HepG2 (cell line): ENCODE measurements around the gene ALDH7A1. TPM values are rescaled to one million over a fixed set of nuclear protein-coding genes. Genes with fewer than 3 reads are reported as not detected.
A peak's percentile ranks its signal among the peaks of the same experiment; 100 is the strongest.

Source experiments
- CC2D1A ChIP-seq: sonication (generic); formaldehyde crosslinking; IDR thresholded peaks from 2 replicates; pipeline ENCODE4 v1.8.1; 2023; ENCODE audit warnings: mild to moderate bottlenecking, missing genetic modification reagents
- JUN ChIP-seq: sonication (generic); formaldehyde crosslinking; IDR thresholded peaks from 2 replicates; pipeline ENCODE4 v1.4.0; 2020; ENCODE audit warnings: mild to moderate bottlenecking, missing genetic modification reagents
- PRMT3 ChIP-seq: sonication (generic); formaldehyde crosslinking; IDR thresholded peaks from 2 replicates; pipeline ENCODE4 v1.8.1; 2022; ENCODE audit warnings: low read depth, mild to moderate bottlenecking, moderate library complexity, missing genetic modification reagents, borderline replicate concordance
- SATB2 ChIP-seq: sonication (generic); formaldehyde crosslinking; IDR thresholded peaks from 2 replicates; pipeline ENCODE4 v1.5.0; 2020; ENCODE audit warnings: missing genetic modification reagents
- YY1 ChIP-seq: IDR thresholded peaks from 2 replicates; pipeline ENCODE4 v1.6.1; 2011; ENCODE audit warnings: low read length, low read depth, moderate library complexity, mild to moderate bottlenecking; ENCODE audit not compliant: insufficient read depth, insufficient replicate concordance
- ZNF451 ChIP-seq: sonication (generic); formaldehyde crosslinking; IDR thresholded peaks from 2 replicates; pipeline ENCODE4 v1.5.0; 2020; ENCODE audit warnings: mild to moderate bottlenecking, missing genetic modification reagents
- ZNF530 ChIP-seq: sonication (generic); formaldehyde crosslinking; IDR thresholded peaks from 2 replicates; pipeline ENCODE4 v1.5.0; 2020; ENCODE audit warnings: low read depth, mild to moderate bottlenecking, missing genetic modification reagents
- polyA plus RNA-seq, 8 experiments: library from polyadenylated mRNA; depleted of rRNA in 3 of 8; stranded (reverse) in 7 of 8; unstranded in 1 of 8; fragments of >200 nt; fragmentation: Illumina TruSeq in 4 of 8; extraction: Trizol in 4 of 8; gene quantifications; 2 replicates each; pipeline versions ENCODE4 v1.2.1 to v1.2.3, GENCODE V29; 2011 to 2016; ENCODE audit warnings: low read depth in 4 of 8, missing spikeins in 1 of 8, mixed read lengths in 1 of 8; ENCODE audit not compliant: insufficient read depth in 1 of 8
- total RNA-seq, 5 experiments: library from RNA; depleted of rRNA; stranded (reverse); fragments of >200 nt; fragmentation: Illumina TruSeq; extraction: Trizol; gene quantifications; 2 replicates each; pipeline ENCODE4 v1.2.3, GENCODE V29; 2016; ENCODE audit warnings: low read depth in 1 of 5
- TF ChIP-seq, protein P1 (sequence below): sonication (generic); formaldehyde crosslinking; IDR thresholded peaks from 2 replicates; pipeline ENCODE4 v1.4.0; 2020; ENCODE audit warnings: missing genetic modification reagents; ENCODE audit errors: not compliant biosample characterization
- TF ChIP-seq, protein P2 (sequence below): sonication (generic); formaldehyde crosslinking; IDR thresholded peaks from 2 replicates; pipeline ENCODE4 v1.9.0; 2021; ENCODE audit warnings: missing genetic modification reagents, borderline replicate concordance
- TF ChIP-seq, protein P3 (sequence below): sonication (generic); formaldehyde crosslinking; IDR thresholded peaks from 2 replicates; pipeline ENCODE4 v1.8.0; 2022; ENCODE audit warnings: mild to moderate bottlenecking, missing genetic modification reagents, borderline replicate concordance
- TF ChIP-seq, protein P4 (sequence below), 2 experiments: fragments of 450-650 bp in 1 of 2; sonication (generic) in 1 of 2; formaldehyde crosslinking; IDR thresholded peaks; 2 replicates each; pipeline versions ENCODE4 v1.5.0 to v1.8.0; 2020 to 2022; ENCODE audit warnings: mild to moderate bottlenecking in 1 of 2, missing genetic modification reagents in 1 of 2
- TF ChIP-seq, protein P5 (sequence below): sonication (generic); formaldehyde crosslinking; IDR thresholded peaks from 2 replicates; pipeline ENCODE4 v1.4.0; 2020; ENCODE audit warnings: missing genetic modification reagents
- TF ChIP-seq, protein P6 (sequence below), 2 experiments: sonication (generic) in 1 of 2; formaldehyde crosslinking in 1 of 2; IDR thresholded peaks; 2 replicates each; pipeline versions ENCODE4 v1.4.0 to v1.6.1; 2016 to 2020; ENCODE audit warnings: borderline replicate concordance in 1 of 2, low read depth in 1 of 2, mild to moderate bottlenecking in 1 of 2, missing genetic modification reagents in 1 of 2

ALDH7A1 gene
- total and polyA plus RNA-seq, 2 of the 13 experiments (the other 11 are each of a cell fraction or from before 2014, with no cell fraction given), result 69.0 to 100 TPM

DNA sequence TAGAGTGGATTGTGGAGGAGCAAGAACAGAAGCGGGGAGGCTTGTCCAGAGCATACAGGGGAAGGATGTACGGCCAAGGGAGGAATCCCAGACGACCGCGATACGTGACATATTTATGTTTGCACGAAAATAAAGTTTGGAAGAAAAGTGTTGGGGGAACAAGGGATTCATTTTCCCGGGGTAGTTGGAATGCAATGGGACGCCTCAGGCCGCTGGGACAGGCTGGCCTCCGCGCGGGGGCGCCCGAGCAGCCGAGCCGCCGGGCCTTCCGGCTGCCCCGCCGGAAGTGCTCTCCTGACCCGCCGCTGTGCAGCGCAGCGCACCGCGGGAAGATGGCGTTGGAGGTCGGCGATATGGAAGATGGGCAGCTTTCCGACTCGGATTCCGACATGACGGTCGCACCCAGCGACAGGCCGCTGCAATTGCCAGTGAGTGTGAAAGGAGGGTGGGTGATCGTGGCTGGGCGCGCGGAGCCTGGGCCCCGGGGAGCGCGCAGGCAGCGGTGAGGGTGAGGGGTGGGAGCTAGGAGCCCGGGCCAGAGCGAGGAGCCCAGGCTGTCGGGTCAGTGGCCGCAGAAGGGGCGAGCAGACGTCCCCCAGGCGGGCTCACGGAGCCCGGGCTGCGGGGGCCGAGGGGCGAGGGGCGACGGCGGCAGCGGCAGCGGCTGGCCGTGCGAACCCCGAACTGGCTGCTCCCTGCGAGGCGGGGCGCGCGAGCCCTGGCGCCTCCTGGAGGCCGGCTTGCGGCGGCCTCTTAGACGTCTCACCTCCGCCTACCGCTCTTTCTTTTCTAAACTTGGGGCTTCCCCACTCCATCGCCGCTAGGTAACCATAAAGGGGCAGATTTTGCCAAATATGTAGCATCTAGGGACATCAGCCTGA is 5.9 kb upstream of the ALDH7A1 start, which contains the start of gene PHAX (continued):
- no peak for TF ChIP-seq SATB2 (CRISPR knock-in tag)
- TF ChIP-seq, protein P1, sequence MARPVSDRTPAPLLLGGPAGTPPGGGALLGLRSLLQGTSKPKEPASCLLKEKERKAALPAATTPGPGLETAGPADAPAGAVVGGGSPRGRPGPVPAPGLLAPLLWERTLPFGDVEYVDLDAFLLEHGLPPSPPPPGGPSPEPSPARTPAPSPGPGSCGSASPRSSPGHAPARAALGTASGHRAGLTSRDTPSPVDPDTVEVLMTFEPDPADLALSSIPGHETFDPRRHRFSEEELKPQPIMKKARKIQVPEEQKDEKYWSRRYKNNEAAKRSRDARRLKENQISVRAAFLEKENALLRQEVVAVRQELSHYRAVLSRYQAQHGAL, result no peak
- TF ChIP-seq, protein P2, sequence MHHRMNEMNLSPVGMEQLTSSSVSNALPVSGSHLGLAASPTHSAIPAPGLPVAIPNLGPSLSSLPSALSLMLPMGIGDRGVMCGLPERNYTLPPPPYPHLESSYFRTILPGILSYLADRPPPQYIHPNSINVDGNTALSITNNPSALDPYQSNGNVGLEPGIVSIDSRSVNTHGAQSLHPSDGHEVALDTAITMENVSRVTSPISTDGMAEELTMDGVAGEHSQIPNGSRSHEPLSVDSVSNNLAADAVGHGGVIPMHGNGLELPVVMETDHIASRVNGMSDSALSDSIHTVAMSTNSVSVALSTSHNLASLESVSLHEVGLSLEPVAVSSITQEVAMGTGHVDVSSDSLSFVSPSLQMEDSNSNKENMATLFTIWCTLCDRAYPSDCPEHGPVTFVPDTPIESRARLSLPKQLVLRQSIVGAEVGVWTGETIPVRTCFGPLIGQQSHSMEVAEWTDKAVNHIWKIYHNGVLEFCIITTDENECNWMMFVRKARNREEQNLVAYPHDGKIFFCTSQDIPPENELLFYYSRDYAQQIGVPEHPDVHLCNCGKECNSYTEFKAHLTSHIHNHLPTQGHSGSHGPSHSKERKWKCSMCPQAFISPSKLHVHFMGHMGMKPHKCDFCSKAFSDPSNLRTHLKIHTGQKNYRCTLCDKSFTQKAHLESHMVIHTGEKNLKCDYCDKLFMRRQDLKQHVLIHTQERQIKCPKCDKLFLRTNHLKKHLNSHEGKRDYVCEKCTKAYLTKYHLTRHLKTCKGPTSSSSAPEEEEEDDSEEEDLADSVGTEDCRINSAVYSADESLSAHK (CRISPR knock-in tag), result no peak
- TF ChIP-seq, protein P3, sequence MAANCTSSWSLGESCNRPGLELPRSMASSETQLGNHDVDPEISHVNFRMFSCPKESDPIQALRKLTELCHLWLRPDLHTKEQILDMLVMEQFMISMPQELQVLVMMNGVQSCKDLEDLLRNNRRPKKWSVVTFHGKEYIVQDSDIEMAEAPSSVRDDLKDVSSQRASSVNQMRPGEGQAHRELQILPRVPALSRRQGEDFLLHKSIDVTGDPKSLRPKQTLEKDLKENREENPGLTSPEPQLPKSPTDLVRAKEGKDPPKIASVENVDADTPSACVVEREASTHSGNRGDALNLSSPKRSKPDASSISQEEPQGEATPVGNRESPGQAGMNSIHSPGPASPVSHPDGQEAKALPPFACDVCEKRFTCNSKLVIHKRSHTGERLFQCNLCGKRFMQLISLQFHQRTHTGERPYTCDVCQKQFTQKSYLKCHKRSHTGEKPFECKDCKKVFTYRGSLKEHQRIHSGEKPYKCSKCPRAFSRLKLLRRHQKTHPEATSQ, result no peak
- TF ChIP-seq YY1, result peak; percentile 94
- TF ChIP-seq JUN (CRISPR knock-in tag), result no peak
- no peak for TF ChIP-seq CC2D1A
- TF ChIP-seq ZNF451 (CRISPR knock-in tag), result no peak; the same call in 1 of the 2 replicates
- TF ChIP-seq, protein P4, sequence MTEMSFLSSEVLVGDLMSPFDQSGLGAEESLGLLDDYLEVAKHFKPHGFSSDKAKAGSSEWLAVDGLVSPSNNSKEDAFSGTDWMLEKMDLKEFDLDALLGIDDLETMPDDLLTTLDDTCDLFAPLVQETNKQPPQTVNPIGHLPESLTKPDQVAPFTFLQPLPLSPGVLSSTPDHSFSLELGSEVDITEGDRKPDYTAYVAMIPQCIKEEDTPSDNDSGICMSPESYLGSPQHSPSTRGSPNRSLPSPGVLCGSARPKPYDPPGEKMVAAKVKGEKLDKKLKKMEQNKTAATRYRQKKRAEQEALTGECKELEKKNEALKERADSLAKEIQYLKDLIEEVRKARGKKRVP (CRISPR knock-in tag; IDR thresholded peaks at IDR 0.05), result 0 out of 4 replicates have a peak, but pooled peaks of 1 of the 2 experiments have one; percentile 24
- TF ChIP-seq, protein P5, sequence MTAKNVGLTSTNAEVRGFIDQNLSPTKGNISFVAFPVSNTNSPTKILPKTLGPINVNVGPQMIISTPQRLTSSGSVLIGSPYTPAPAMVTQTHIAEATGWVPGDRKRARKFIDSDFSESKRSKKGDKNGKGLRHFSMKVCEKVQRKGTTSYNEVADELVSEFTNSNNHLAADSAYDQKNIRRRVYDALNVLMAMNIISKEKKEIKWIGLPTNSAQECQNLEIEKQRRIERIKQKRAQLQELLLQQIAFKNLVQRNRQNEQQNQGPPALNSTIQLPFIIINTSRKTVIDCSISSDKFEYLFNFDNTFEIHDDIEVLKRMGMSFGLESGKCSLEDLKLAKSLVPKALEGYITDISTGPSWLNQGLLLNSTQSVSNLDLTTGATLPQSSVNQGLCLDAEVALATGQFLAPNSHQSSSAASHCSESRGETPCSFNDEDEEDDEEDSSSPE, result peak; percentile 67
- no peak for TF ChIP-seq ZNF530 (CRISPR knock-in tag)
- TF ChIP-seq, protein P6, sequence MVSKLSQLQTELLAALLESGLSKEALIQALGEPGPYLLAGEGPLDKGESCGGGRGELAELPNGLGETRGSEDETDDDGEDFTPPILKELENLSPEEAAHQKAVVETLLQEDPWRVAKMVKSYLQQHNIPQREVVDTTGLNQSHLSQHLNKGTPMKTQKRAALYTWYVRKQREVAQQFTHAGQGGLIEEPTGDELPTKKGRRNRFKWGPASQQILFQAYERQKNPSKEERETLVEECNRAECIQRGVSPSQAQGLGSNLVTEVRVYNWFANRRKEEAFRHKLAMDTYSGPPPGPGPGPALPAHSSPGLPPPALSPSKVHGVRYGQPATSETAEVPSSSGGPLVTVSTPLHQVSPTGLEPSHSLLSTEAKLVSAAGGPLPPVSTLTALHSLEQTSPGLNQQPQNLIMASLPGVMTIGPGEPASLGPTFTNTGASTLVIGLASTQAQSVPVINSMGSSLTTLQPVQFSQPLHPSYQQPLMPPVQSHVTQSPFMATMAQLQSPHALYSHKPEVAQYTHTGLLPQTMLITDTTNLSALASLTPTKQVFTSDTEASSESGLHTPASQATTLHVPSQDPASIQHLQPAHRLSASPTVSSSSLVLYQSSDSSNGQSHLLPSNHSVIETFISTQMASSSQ (IDR thresholded peaks at IDR 0.05; ENCODE audit: low read depth), result no peak
- TF ChIP-seq, protein P6 (CRISPR knock-in tag; IDR thresholded peaks at IDR 0.05; ENCODE audit: borderline replicate concordance), result no peak
- TF ChIP-seq PRMT3 (CRISPR knock-in tag), result no peak
